ENCODE measurements around the gene CCL11. TPM values are rescaled to one million over a fixed set of nuclear protein-coding genes. Genes with fewer than 3 reads are reported as not detected.

CCL11 gene
- total and polyA plus RNA-seq, 2 of the 13 experiments (the other 11 are each of a cell fraction or from before 2014, with no cell fraction given) = not detected

- no peak for TF ChIP-seq ZNF883 (CRISPR knock-in tag; IDR thresholded peaks at IDR 0.05; ENCODE audit: not compliant biosample characterization)
- TF ChIP-seq, protein P1, sequence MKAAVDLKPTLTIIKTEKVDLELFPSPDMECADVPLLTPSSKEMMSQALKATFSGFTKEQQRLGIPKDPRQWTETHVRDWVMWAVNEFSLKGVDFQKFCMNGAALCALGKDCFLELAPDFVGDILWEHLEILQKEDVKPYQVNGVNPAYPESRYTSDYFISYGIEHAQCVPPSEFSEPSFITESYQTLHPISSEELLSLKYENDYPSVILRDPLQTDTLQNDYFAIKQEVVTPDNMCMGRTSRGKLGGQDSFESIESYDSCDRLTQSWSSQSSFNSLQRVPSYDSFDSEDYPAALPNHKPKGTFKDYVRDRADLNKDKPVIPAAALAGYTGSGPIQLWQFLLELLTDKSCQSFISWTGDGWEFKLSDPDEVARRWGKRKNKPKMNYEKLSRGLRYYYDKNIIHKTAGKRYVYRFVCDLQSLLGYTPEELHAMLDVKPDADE (CRISPR knock-in tag; IDR thresholded peaks at IDR 0.05) = no peak
These were observed 21.6 kb downstream of the CCL11 start (continued) for GRCh38 chr17:34307110-34307509.

GRCh38 chr17:34308371-34308770 is 22.8 kb downstream of the CCL11 start:
- no peak for DNase-seq (ENCODE audit: low spot score)
- Histone ChIP-seq H3K4me3 (replicated peaks in 1 of 3; ENCODE audit: insufficient read depth in 1 of 3, low read depth in 2 of 3, low read length in 3 of 3) (no peak overlapping the region), H3K79me2 (ENCODE audit: insufficient read depth, low read length) (no peaks in the 10 kb centered on the region), H4K20me1 (ENCODE audit: insufficient read depth, low read length) (no peaks in the 10 kb centered on the region), H2AFZ (ENCODE audit: low read length) (no peak overlapping the region), H3K4me1 (ENCODE audit: insufficient read depth, low read length) (no peaks in the 10 kb centered on the region), H3K4me2 (ENCODE audit: low read depth, low read length) (no peak overlapping the region), H3K9ac (ENCODE audit: insufficient read depth, low read depth, low read length) (no peak overlapping the region), H3K36me3 (replicated peaks in 1 of 2; ENCODE audit: control insufficient read depth in 1 of 2, insufficient read depth in 2 of 2, low read length in 2 of 2) (no peaks in the 10 kb centered on the region), H3K27ac (ENCODE audit: extremely low read length, insufficient read depth, low read length) (no peak overlapping the region), H3K27me3 (ENCODE audit: control insufficient read depth in 1 of 2, insufficient read depth in 2 of 2, low read length in 2 of 2) (no peaks in the 10 kb centered on the region), H3K9me3 (ENCODE audit: low read length) (no peaks in the 10 kb centered on the region)
- FAIRE-seq = no peak
- TF ChIP-seq ZMAT3 (CRISPR knock-in tag; conservative IDR thresholded peaks at IDR 0.05) (no peak), ZNF292 (CRISPR knock-in tag; IDR thresholded peaks at IDR 0.05; ENCODE audit: borderline replicate concordance, low read depth) (no peak), FOXO1 (CRISPR knock-in tag; IDR thresholded peaks at IDR 0.05) (no peak), ZNF225 (CRISPR knock-in tag; IDR thresholded peaks at IDR 0.05) (no peak), TP53 (CRISPR knock-in tag; conservative IDR thresholded peaks at IDR 0.05) (no peak), ZNF574 (CRISPR knock-in tag; IDR thresholded peaks at IDR 0.05) (no peak), ZNF788 (CRISPR knock-in tag; IDR thresholded peaks at IDR 0.05; ENCODE audit: borderline replicate concordance) (no peak), ZNF775 (CRISPR knock-in tag; IDR thresholded peaks at IDR 0.05; ENCODE audit: borderline replicate concordance) (no peak)
- TF ChIP-seq, protein P2, sequence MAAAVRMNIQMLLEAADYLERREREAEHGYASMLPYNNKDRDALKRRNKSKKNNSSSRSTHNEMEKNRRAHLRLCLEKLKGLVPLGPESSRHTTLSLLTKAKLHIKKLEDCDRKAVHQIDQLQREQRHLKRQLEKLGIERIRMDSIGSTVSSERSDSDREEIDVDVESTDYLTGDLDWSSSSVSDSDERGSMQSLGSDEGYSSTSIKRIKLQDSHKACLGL (CRISPR knock-in tag; IDR thresholded peaks at IDR 0.05) = no peak
- ChIA-PET CTCF (ENCODE audit: low intra/inter-chr PET ratio, low total read pairs) (no interaction called here), POLR2A (no interaction called here)
- no TSS peak for BruUV-seq (replicated peaks)
- in situ Hi-C loops (cut with HindIII; ENCODE audit: extremely low pct_ligation_motif_present, low pct_unique_long_range_greater_than_20kb) (no loop called here), intact Hi-C loops (cut with micrococcal nuclease; ENCODE audit: unreplicated experiment) (no loop called here)
- ATAC-seq = no peak
